GM18508 (cell line): ENCODE results near the gene SOAT2.
"Not testable (repeated sequence)": the region's sequence is repeated elsewhere in the genome, so short reads cannot be mapped to it uniquely, and the experiment has no call there.

Source experiments
- ATAC-seq: cut with Tn5 transposase; IDR thresholded peaks from one replicate; pipeline ENCODE4 v1.9.1; 2021; ENCODE audit warnings: moderate number of reproducible peaks; ENCODE audit not compliant: insufficient read depth, unreplicated experiment

SOAT2 gene

GRCh38 chr12:53079226-53080117 lies 23.8 kb upstream of the SOAT2 start, which contains the start of gene SPRYD3:
Gene SPRYD3, minus strand, starts transcription at chr12:53079390. Its CDS starts 57 bp downstream, at chr12:53079333.
- ATAC-seq: peak; percentile 88

GRCh38 chr12:53082637-53083175 lies 20.6 kb upstream of the SOAT2 start:
- ATAC-seq: no peak

GRCh38 chr12:53086361-53086760 lies 16.9 kb upstream of the SOAT2 start:
- ATAC-seq: no peak

GRCh38 chr12:53090105-53090504 lies 13.2 kb upstream of the SOAT2 start:
- no peak for ATAC-seq

GRCh38 chr12:53090554-53090953 lies 12.7 kb upstream of the SOAT2 start:
- ATAC-seq: no peak

GRCh38 chr12:53091756-53092155 lies 11.5 kb upstream of the SOAT2 start:
- no peak for ATAC-seq

GRCh38 chr12:53093777-53094393 lies 9.4 kb upstream of the SOAT2 start:
- ATAC-seq: no peak

- ATAC-seq: no peak
Measured at GRCh38 chr12:53094394-53094787, 8.9 kb upstream of the SOAT2 start.

- ATAC-seq: not testable (repeated sequence)
Measured at GRCh38 chr12:53094796-53095595, 8.3 kb upstream of the SOAT2 start.

GRCh38 chr12:53095596-53095895 lies 7.7 kb upstream of the SOAT2 start:
- ATAC-seq: not testable (repeated sequence)

GRCh38 chr12:53096089-53096741 lies 7.1 kb upstream of the SOAT2 start:
- no peak for ATAC-seq

- ATAC-seq: no peak
Measured at GRCh38 chr12:53096759-53097158, 6.5 kb upstream of the SOAT2 start.

- ATAC-seq: no peak
Measured at GRCh38 chr12:53097207-53097563, 6.1 kb upstream of the SOAT2 start.

GRCh38 chr12:53097564-53098353 lies 5.5 kb upstream of the SOAT2 start, which contains the start of gene IGFBP6:
Gene IGFBP6, plus strand, starts transcription at chr12:53097667. Its CDS starts 51 bp downstream, at chr12:53097718.
- ATAC-seq: no peak

GRCh38 chr12:53098354-53098981 lies 4.8 kb upstream of the SOAT2 start:
- no peak for ATAC-seq

GRCh38 chr12:53099071-53099882 lies 4.0 kb upstream of the SOAT2 start:
- ATAC-seq: no peak

- no peak for ATAC-seq
Measured at GRCh38 chr12:53100466-53101151, 2.7 kb upstream of the SOAT2 start.

GRCh38 chr12:53101266-53101665 lies 2.0 kb upstream of the SOAT2 start:
- ATAC-seq: no peak
